BLaER1 treated with 17β-estradiol and CSF1 and Interleukin-3, amounts not matched to agents 10 nM and 100 nM (cell line): Measurements from ENCODE around the gene LAG3.
A peak's percentile ranks its signal among the peaks of the same experiment; 100 is the strongest.

Experiments
- H3K27ac ChIP-seq, 11 experiments: shearing (Covaris generic); formaldehyde crosslinking; 2 replicates each; pipeline ENCODE4 v1.8.1; 2022
- H3K27me3 ChIP-seq, 11 experiments: shearing (Covaris generic); formaldehyde crosslinking; 2 replicates each; pipeline ENCODE4 v1.8.1; 2022
- H3K36me3 ChIP-seq, 11 experiments: shearing (Covaris generic); formaldehyde crosslinking; 2 replicates each; pipeline ENCODE4 v1.8.1; 2022
- H3K4me1 ChIP-seq, 10 experiments: shearing (Covaris generic); formaldehyde crosslinking; 2 replicates each; pipeline ENCODE4 v1.8.1; 2022
- H3K4me2 ChIP-seq, 11 experiments: shearing (Covaris generic); formaldehyde crosslinking; 2 replicates each; pipeline ENCODE4 v1.8.1; 2022
- H3K4me3 ChIP-seq, 10 experiments: shearing (Covaris generic); formaldehyde crosslinking; 2 replicates each; pipeline ENCODE4 v1.8.1; 2022
- H3K9ac ChIP-seq, 11 experiments: shearing (Covaris generic); formaldehyde crosslinking; 2 replicates each; pipeline ENCODE4 v1.8.1; 2022
- H3K9me3 ChIP-seq, 11 experiments: shearing (Covaris generic); formaldehyde crosslinking; replicated peaks in 1 of 11; 2 replicates each; pipeline ENCODE4 v1.8.1; 2022
- H4K20me1 ChIP-seq, 11 experiments: shearing (Covaris generic); formaldehyde crosslinking; 2 replicates each; pipeline ENCODE4 v1.8.1; 2022
- Cebpa-rat ChIP-seq, 11 experiments: shearing (Covaris generic); IDR thresholded peaks; 2 replicates each; pipeline ENCODE4 v1.8.1; 2022

The LAG3 gene

DNA sequence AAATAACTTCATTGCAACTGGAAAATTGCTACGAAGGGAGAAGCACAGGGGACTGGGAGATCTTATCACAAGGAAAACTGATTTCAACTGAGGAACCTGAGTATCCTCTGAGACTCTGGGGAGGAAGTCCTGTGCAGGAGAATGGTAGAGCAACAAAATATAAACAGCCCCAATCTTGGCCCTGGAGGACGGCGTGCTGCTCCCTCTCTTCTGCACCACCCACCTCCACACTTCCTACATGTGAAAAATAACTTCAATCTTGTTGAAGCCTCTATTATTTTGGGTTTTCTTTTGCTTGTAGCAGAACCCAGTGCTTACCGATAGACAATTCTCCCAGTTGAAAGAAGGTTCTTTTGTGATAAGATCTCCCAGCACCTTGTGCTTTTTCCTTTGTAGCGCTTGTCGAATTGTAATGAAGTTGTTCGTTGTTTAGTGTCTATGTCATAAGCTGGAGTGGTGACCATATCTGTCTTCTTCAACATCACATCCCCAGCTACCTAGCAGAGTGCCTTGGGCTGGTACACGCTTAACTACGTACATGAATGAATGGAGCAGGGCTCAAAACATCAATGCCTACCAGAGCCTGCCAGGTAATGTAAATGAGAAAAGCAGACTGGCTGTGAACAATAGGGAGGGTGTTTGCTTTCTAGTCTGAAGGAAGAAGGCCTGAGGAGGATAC lies 14.2 kb downstream of the LAG3 start:
- H4K20me1 ChIP-seq: peaks cover 0 to 31% (median 0%) of the 10 kb centered on the region in 11 experiments; a peak in 8 of 22 replicates
- H3K4me1 ChIP-seq: peaks cover 40 to 86% (median 56%) of the 10 kb centered on the region in 10 experiments
- H3K4me2 ChIP-seq: peak overlapping the region in 5 of 11 experiments; percentile 12 to 50 (median 32); a peak in 8 of 22 replicates
- H3K9me3 ChIP-seq: no peaks in the 10 kb centered on the region
- no peak overlapping the region for H3K4me3 ChIP-seq
- H3K9ac ChIP-seq: no peak overlapping the region
- no peak overlapping the region; a peak in 2 of 22 replicates for H3K27ac ChIP-seq
- H3K27me3 ChIP-seq: peaks cover 29 to 100% (median 98%) of the 10 kb centered on the region in 11 experiments
- no peak for TF ChIP-seq Cebpa-rat (IDR thresholded peaks at IDR 0.05)
- H3K36me3 ChIP-seq: no peaks in the 10 kb centered on the region

DNA sequence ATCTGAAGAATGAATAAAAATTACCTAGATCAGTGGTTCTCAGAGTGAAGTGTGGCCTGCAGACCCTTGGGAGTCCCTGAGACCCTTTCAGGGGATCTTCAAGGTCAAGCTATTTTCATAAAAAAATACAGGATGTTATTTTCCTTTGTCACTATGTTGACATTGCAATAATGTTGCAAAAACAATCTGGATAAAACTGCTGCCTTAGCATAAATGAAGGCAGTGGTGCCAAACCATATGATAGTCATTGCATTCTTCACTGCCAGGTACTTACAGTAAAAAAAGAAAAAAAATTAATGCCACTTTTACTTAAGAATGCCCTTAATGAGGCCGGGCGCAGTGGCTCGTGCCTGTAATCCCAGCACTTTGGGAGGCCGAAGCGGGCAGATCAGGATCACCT lies 15.0 kb downstream of the LAG3 start:
- H3K4me1 ChIP-seq: peaks cover 40 to 92% (median 56%) of the 10 kb centered on the region in 10 experiments
- peaks cover 0 to 33% (median 0%) of the 10 kb centered on the region in 11 experiments; a peak in 11 of 22 replicates for H4K20me1 ChIP-seq
- no peak overlapping the region; a peak in 2 of 22 replicates for H3K27ac ChIP-seq
- H3K9me3 ChIP-seq: no peaks in the 10 kb centered on the region
- peaks cover 23 to 98% (median 94%) of the 10 kb centered on the region in 11 experiments for H3K27me3 ChIP-seq
- no peaks in the 10 kb centered on the region for H3K36me3 ChIP-seq
- H3K4me2 ChIP-seq: peak overlapping the region in 4 of 11 experiments; percentile 10 to 50 (median 32); a peak in 6 of 22 replicates
- H3K9ac ChIP-seq: no peak overlapping the region
- no peak for TF ChIP-seq Cebpa-rat (IDR thresholded peaks at IDR 0.05)
- H3K4me3 ChIP-seq: no peak overlapping the region

DNA sequence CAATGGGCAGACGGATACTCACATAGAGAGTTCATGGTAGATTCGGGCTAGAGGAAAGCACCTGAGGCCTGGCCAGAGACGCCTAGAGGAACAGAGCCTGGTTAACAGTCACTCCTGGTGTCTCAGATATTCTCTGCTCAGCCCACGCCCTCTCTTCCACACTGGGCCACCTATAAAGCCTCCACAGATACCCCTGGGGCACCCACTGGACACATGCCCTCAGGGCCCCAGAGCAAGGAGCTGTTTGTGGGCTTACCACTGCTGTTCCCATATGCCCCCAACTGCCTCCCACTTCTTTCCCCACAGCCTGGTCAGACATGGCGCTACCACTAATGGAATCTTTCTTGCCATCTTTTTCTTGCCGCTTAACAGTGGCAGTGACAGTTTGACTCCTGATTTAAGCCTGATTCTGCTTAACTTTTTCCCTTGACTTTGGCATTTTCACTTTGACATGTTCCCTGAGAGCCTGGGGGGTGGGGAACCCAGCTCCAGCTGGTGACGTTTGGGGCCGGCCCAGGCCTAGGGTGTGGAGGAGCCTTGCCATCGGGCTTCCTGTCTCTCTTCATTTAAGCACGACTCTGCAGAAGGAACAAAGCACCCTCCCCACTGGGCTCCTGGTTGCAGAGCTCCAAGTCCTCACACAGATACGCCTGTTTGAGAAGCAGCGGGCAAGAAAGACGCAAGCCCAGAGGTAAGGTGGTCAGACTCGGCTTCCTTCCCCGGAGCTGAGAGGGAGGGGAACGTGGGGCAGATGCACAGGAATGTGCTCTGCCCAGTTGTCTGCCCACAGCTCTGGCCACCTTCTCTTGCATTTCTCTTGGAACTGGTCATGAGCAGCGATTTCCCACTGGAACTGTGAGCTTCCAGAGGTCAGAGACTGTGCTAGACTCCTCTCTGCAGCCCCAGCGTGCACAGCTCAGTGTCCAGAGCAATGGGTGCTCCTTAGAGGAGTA lies 16.9 kb downstream of the LAG3 start, which contains the start of gene CD4:
Gene CD4 (plus strand): TSS at position 557 of the 953 bp plus-strand sequence. CDS start 10,611 bp downstream, outside the sequence.
- no peaks in the 10 kb centered on the region for H3K9me3 ChIP-seq
- H3K4me3 ChIP-seq: peak within 1 kb of the TSS in 3 of 10 experiments; percentile 20 to 46 (median 42); a peak in 5 of 20 replicates
- peak within 1 kb of the TSS in 10 of 11 experiments; percentile 10 to 98 (median 38); a peak in 16 of 22 replicates for H3K4me2 ChIP-seq
- H4K20me1 ChIP-seq: peaks cover 0 to 37% (median 0%) of the 10 kb centered on the region in 11 experiments; a peak in 12 of 22 replicates
- H3K27ac ChIP-seq: peak within 1 kb of the TSS in 2 of 11 experiments; percentile 64 to 66; a peak in 4 of 22 replicates
- peak within 1 kb of the TSS in 2 of 11 experiments; percentile 32 to 54; a peak in 2 of 22 replicates for H3K9ac ChIP-seq
- H3K4me1 ChIP-seq: peaks cover 40 to 91% (median 54%) of the 10 kb centered on the region in 10 experiments
- no peak for TF ChIP-seq Cebpa-rat (IDR thresholded peaks at IDR 0.05)
- H3K27me3 ChIP-seq: peaks cover 16 to 97% (median 90%) of the 10 kb centered on the region in 11 experiments
- H3K36me3 ChIP-seq: no peaks in the 10 kb centered on the region

DNA sequence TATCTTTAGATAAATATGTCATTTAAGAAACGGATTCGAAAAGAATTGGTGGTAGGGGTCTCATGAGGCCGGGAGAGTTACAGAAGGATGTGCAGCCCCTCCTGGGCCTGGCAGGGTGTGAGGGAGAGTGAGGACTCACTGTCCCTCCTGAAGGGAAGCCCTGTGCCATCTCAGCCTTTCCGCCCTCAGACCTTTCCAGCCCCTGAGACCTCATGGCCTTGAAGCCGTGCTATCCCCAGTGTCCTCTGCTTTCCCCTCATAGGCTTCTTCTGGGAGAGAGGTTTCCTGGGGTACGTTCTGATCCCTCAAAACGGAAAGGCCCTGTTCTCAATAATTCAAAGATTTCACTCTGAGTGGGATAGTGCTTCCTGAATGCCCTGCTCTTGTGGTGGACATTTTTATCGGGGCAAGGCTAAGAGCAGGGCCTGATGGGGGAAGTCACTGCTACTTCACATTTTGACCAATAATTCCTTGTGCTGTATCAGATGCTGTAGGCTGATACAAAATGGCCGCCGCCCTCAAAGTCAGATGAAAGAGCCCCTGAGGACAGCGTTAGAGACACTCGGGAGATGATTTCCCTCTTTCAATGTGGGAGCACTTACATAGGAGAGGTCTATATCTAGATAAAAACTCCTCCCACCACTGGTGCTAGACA lies 18.3 kb downstream of the LAG3 start:
- no peaks in the 10 kb centered on the region for H3K9me3 ChIP-seq
- H3K4me3 ChIP-seq: peak overlapping the region in 1 of 10 experiments; percentile 46; a peak in 2 of 20 replicates
- peak overlapping the region in 2 of 11 experiments; percentile 90 to 98; a peak in 4 of 22 replicates for H3K4me2 ChIP-seq
- no peak overlapping the region for H3K27ac ChIP-seq
- H3K27me3 ChIP-seq: peaks cover 29 to 97% (median 92%) of the 10 kb centered on the region in 11 experiments
- H3K9ac ChIP-seq: no peak overlapping the region; a peak in 1 of 22 replicates
- 0 out of 22 replicates have a peak, but pooled peaks cover 0 to 4% (median 0%) of the 10 kb centered on the region in 11 experiments for H3K36me3 ChIP-seq
- peaks cover 0 to 34% (median 0%) of the 10 kb centered on the region in 11 experiments; a peak in 11 of 22 replicates for H4K20me1 ChIP-seq
- no peak for TF ChIP-seq Cebpa-rat (IDR thresholded peaks at IDR 0.05)
- H3K4me1 ChIP-seq: peaks cover 32 to 77% (median 44%) of the 10 kb centered on the region in 10 experiments

DNA sequence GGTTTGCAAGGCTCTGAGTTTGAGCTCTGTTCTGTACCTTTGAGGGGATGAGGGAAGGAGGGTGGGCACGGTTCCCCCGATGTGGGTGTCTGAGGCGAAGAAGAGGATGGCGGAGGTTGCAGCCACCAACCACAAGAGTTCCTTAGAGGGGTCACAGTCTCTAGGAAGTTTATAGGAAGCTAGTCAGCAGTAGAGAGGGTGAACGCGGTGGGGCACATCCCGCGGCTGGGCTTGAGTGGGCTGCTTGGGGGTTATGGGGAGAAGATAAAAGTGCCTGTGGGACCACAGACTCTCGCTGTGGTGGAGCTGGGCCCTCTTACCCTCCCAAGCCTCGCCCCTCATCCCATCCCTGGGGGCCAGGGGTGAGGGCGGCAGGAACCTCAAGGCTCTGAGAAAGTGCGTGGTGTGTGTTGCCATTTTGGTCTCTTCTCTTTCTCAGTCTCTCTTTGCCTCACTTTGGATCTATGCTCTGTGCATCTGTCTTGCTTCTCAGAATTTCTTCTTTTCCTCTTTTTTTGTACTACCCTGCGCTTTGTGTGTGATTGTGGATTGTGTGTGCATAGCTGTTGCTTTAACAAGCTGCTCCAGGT lies 19.7 kb downstream of the LAG3 start:
- peaks cover 43 to 98% (median 92%) of the 10 kb centered on the region in 11 experiments for H3K27me3 ChIP-seq
- peaks cover 32 to 67% (median 41%) of the 10 kb centered on the region in 10 experiments for H3K4me1 ChIP-seq
- H3K36me3 ChIP-seq: peaks cover 0 to 11% (median 0%) of the 10 kb centered on the region in 11 experiments; a peak in 2 of 22 replicates
- peak overlapping the region in 9 of 10 experiments; percentile 3 to 37 (median 23); a peak in 11 of 20 replicates for H3K4me3 ChIP-seq
- peak overlapping the region in 6 of 11 experiments; percentile 29 to 85 (median 46); a peak in 13 of 22 replicates for H3K27ac ChIP-seq
- no peaks in the 10 kb centered on the region for H3K9me3 ChIP-seq
- peak overlapping the region; percentile 87 to 98 (median 93) for H3K4me2 ChIP-seq
- peak overlapping the region in 8 of 11 experiments; percentile 6 to 76 (median 16); a peak in 8 of 22 replicates for H3K9ac ChIP-seq
- TF ChIP-seq Cebpa-rat (IDR thresholded peaks at IDR 0.05): no peak
- H4K20me1 ChIP-seq: peaks cover 0 to 43% (median 0%) of the 10 kb centered on the region in 11 experiments; a peak in 11 of 22 replicates

DNA sequence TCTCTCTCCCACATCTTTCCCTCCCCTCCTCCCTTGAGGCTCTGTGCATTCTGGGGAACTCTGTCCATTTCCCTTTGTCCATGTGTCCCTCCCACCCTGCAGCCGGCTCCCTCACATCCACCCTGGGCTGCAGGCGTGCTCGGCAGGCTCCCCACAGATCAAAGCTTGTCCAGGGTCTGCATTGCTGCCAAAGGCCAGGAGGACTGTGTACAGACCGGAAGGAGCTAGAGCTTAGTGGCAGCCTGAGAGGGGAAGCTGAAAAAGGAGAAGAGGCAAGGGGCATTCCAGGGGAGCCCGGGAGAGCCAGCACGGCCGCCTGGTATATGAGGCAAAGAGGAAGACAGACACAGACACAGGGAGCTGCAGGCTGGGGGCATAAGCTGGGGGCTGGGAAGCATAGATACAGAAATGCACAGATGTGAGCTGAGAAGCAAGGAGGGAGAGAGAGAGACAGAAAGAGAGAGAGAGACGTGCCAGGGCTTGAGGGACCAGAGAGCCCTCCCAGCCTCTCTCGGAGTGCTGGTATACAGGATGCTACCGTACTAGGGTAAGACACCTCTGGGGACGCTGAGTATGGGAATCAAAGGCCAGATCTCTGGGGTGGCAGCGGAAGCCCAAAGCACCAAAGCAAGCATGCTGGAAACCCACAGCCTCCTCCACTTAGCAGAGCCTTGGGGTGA lies 20.3 kb downstream of the LAG3 start:
- H3K4me3 ChIP-seq: peak overlapping the region; percentile 3 to 37 (median 23); a peak in 14 of 20 replicates
- H3K27me3 ChIP-seq: peaks cover 49 to 98% (median 92%) of the 10 kb centered on the region in 11 experiments
- H3K4me2 ChIP-seq: peak overlapping the region; percentile 87 to 98 (median 93)
- peaks cover 0 to 43% (median 0%) of the 10 kb centered on the region in 11 experiments; a peak in 11 of 22 replicates for H4K20me1 ChIP-seq
- no peak for TF ChIP-seq Cebpa-rat (IDR thresholded peaks at IDR 0.05)
- H3K9ac ChIP-seq: peak overlapping the region in 9 of 11 experiments; percentile 1 to 76 (median 14); a peak in 8 of 22 replicates
- peaks cover 32 to 60% (median 39%) of the 10 kb centered on the region in 10 experiments for H3K4me1 ChIP-seq
- peaks cover 0 to 11% (median 0%) of the 10 kb centered on the region in 11 experiments; a peak in 2 of 22 replicates for H3K36me3 ChIP-seq
- H3K9me3 ChIP-seq: no peaks in the 10 kb centered on the region
- peak overlapping the region in 6 of 11 experiments; percentile 29 to 85 (median 46); a peak in 10 of 22 replicates for H3K27ac ChIP-seq

DNA sequence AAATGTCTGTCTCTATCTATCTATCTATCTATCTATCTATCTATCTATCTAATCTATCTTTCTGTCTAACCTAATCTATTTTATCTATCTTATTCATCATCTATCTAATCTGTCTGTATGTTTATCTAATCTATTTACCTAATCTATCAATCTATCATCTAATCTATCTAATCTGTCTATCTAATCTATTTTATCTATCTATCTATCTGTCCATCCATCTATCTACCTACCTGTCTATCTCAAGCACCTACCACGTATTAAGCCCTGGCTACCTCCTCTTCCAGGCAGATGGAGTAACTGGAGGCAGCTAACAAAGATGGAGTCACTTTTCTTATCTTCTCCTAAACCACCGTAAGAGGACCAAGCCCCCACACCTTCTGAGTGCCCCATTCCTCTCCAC lies 22.8 kb downstream of the LAG3 start:
- peaks cover 0 to 4% (median 0%) of the 10 kb centered on the region in 11 experiments; a peak in 1 of 22 replicates for H3K9me3 ChIP-seq
- H3K4me3 ChIP-seq: no peak overlapping the region
- no peak overlapping the region for H3K4me2 ChIP-seq
- peaks cover 0 to 12% (median 0%) of the 10 kb centered on the region in 11 experiments; a peak in 2 of 22 replicates for H3K36me3 ChIP-seq
- H3K9ac ChIP-seq: no peak overlapping the region
- H3K27me3 ChIP-seq: peaks cover 52 to 98% (median 92%) of the 10 kb centered on the region in 11 experiments
- no peak for TF ChIP-seq Cebpa-rat (IDR thresholded peaks at IDR 0.05)
- H4K20me1 ChIP-seq: peaks cover 0 to 31% (median 3%) of the 10 kb centered on the region in 11 experiments; a peak in 11 of 22 replicates
- no peak overlapping the region for H3K27ac ChIP-seq
- peaks cover 25 to 38% (median 30%) of the 10 kb centered on the region in 10 experiments for H3K4me1 ChIP-seq
